Stimulated activated CD4-positive, alpha-beta T cell treated with anti-CD3 and anti-CD28 coated beads, TNF-alpha, amount 100 ng/mL, for 1 hour (primary cell): Measurements from ENCODE around the gene RSPH10B2.
"Not testable (repeated sequence)": the region's sequence is repeated elsewhere in the genome, so short reads cannot be mapped to it uniquely, and the experiment has no call there.

Experiments
- DNase-seq, 3 donors: peaks; one replicate each; pipeline ENCODE4 v3.0.0-alpha.2; 2020; ENCODE audit warnings: low read depth in 3 of 3, low spot score in 1 of 3

The RSPH10B2 gene

GRCh38 chr7:6781581-6781980, 27.7 kb downstream of the RSPH10B2 start:
- not testable (repeated sequence) for DNase-seq

DNA sequence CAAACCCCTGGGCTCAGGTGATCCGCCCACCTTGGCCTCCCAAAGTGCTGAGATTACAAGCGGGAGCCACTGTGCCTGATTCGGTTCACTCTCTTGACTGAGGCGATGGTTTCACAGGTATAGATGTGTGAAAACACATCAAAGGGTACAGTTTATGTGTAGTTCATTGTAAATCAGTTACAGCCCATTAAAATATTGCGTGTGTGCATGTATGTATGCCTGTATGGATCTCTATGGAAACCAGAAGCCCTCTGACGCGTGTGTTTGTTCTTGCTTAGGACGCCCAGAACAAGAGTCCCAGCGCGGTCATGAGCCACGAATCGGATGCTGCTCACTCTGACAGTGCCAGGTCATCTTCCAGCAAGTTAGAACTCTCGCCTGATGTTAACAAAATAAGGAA, 35.5 kb downstream of the RSPH10B2 start:
- DNase-seq, result not testable (repeated sequence)

- DNase-seq, result not testable (repeated sequence)
Measured at GRCh38 chr7:6792113-6792872, 38.4 kb downstream of the RSPH10B2 start.

GRCh38 chr7:6794276-6794675, 40.4 kb downstream of the RSPH10B2 start:
- not testable (repeated sequence) for DNase-seq

DNA sequence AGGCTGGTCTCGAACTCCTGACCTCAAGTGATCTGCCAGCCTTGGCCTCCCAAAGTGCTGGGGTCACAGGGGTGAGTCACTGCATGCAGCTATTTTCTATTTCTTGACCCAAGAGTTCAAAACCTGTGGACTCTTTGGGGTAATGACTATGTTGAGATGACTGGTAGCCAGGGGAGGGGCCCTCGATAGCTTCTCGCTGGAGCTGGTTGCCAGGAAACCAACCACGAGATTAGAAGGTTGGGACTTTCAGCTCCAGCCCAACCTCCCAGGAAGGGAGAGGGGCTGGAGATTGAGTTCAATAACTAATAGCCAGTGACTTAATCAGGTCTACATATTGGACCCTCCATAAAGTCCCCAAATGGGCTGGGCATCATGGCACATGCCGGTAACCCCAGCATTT, 43.3 kb downstream of the RSPH10B2 start:
- not testable (repeated sequence) for DNase-seq

DNA sequence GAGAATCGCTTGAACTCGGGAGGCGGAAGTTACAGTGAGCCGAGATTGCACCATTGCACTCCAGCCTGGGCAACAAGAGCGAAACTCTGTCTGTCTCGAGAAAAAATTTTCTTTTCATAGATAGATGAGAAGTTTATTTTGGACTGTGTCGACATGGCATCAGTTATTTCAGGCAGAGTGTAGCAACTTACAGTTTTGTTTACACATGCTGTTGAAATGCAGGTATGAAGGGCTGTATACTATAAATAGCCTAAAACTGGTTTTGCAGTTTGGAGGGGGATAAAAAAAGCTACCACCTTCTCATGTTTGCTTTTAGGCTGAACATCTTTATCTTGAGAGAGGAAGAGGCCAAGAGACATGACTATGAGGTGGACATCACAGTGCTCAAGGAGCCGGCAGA, 44.1 kb downstream of the RSPH10B2 start:
- not testable (repeated sequence) for DNase-seq

GRCh38 chr7:6799887-6800286, 46.0 kb downstream of the RSPH10B2 start:
- DNase-seq, result not testable (repeated sequence)

DNA sequence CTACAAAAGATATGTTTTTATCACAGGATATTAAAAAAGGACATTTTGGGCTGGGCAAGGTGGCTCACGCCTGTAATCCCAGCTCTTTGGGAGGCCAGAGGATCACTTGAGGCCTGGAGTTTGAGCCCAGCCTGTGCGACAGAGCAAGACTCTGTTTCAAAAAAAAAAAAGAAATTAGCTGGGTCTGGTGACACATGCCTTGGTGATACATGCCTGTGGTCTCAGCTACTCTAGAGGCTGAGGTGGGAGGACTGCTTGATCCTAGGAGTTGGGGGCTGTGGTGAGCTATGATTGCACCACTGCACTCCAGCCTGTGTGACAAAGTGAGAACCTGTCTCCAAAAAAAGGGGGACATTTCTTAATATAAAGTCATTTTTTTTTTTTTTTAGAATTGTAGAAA, 46.4 kb downstream of the RSPH10B2 start:
- DNase-seq, result not testable (repeated sequence)

GRCh38 chr7:6807393-6807918, 53.6 kb downstream of the RSPH10B2 start:
- not testable (repeated sequence) for DNase-seq

DNA sequence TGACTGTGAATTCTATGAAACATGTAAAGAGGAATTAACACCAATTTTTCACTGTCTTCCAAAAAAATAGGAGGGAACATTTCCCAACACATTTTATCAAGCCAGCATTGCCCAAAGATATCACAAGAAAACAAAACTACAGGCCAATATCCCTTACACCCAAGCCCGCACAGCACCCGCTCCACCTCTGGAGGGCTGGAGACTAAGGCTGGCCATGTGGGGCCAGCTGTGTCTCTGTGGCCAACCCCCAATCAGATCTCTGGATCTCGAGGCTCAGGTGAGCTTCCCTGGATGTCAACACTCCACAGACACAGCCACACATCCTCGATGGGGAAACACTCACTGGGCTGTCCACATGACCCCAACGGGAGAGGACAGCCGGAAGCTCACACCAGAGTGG, 54.1 kb downstream of the RSPH10B2 start:
- DNase-seq, result not testable (repeated sequence)

- not testable (repeated sequence) for DNase-seq
Measured at GRCh38 chr7:6813011-6813410, 59.1 kb downstream of the RSPH10B2 start.

DNA sequence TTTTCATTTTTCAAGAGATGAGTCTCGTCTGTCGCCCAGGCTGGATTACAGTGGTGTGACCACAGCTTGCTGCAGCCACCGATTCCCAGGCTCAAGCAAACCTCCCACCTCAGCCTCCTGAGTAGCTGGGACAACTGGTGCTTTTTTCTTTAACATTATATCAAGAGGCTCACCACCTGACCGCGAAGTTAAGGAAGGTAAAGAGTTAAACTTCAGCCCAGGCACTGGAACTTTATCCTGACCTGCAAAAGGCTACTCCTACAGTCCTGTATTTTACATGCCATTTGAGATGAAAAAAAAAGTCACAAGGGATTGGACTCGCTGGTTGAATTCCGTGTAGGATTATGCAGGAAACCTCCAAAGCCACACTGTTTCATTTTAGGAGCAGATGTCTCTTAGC, 61.6 kb downstream of the RSPH10B2 start:
- not testable (repeated sequence) for DNase-seq

GRCh38 chr7:6821622-6822021, 67.7 kb downstream of the RSPH10B2 start:
- DNase-seq, result not testable (repeated sequence)

DNA sequence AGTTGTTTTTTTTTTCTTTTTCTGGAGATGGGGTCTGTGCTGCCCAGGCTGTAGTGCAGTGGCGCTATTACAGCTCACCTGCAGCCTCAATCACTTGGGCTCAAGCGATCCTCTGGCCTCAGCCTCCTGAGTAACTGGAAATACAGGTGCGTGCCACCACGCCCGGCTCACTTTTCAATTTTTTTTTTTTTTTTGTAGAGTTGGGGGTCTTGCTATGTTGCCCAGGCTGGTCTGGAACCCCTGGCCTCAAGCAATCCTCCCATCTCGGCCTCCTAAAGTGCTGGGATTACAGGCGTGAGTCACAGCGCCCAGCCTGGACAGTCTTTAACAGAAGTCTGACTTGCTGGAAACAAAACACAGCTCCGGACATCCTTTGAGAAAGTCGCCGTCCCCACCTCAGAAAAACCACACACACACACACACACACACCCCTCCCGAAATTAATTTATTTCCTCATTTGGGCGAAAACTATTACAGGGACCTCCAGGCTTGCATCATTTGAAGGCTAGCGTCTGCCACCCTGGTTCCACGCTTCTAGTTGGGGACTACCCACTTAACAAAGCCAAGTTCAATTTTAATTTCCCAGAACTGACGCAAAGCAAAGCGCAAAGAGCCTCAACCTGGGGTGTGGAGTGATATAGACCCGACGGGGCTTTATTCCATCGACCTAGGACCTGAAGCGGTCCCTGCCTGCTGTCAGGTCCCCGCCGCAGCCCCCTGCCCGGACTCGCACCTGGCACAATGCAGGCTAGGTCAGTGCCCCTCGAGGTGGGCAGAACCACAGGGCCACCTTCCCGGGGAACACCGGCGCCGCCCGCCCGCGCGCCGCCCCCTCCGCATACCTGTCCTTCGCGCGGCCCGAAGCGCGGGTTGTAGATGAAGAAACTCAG, 71.6 kb downstream of the RSPH10B2 start:
- not testable (repeated sequence) for DNase-seq

DNA sequence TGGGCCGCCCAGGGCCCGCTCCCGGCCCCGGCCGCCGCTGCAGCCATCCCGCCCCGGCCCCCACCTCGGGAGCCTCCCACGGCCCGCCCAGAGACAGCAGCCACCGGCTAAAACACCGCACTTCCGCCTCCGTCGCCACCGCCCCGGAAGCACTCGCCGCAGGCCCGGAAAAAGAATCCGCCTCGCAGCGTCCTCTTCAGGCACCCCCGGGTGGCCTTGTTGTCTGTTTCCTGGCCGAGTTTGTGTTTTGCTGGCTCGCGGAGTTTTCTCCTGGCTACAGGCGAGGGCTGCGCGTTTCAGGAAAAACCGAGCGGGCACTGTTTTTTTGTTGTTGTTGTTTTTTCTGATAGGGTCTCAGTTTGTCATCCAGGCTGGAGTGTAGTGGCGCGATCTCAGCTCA, 72.2 kb downstream of the RSPH10B2 start, which contains the start of gene CCZ1B:
TSS of gene CCZ1B (minus strand) at position 125 of the 400 bp plus-strand sequence. CDS start at position 47, 78 bp downstream.
- peak; percentile 62 to 67 (median 67) for DNase-seq

DNA sequence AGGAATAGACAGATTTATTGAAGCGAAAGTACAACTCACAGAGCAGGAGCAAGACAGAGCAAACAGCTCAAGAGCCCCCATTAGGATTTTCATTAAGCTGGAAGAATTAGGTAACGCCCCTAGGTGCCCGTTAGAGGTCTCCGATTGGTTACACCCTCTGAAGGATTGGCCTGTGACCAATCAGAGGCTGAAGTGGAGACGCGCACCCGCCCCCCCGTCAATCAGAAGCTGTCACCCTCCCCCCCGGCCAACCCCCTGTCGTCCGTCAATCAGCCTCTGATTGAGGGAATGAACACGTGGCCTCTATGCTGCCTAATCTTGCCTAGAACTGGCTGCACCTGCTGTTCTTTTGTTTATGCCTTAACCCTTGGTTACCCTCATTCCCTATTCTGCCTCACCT, 73.3 kb downstream of the RSPH10B2 start:
- DNase-seq, result not testable (repeated sequence)

GRCh38 chr7:6829616-6830015, 75.7 kb downstream of the RSPH10B2 start:
- not testable (repeated sequence) for DNase-seq

DNA sequence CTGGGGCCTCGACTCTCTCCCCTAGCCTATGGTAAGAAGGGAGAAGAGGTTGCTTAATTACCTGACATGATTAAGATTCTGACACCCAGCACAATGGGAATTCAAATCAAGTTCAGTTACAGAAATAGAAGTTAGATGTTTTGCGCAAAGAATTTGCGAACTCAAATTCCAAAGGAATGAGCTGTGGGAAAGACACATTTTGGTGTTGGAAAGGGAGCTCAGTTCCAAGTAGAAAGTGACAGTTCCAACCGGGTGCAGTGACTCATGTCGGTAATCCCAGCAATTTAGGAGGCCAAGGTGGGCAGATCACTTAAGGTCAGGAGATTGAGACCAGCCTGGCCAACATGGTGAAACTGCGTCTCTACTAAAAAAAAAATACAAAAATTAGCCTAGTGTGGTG, 76.1 kb downstream of the RSPH10B2 start:
- DNase-seq, result not testable (repeated sequence)

DNA sequence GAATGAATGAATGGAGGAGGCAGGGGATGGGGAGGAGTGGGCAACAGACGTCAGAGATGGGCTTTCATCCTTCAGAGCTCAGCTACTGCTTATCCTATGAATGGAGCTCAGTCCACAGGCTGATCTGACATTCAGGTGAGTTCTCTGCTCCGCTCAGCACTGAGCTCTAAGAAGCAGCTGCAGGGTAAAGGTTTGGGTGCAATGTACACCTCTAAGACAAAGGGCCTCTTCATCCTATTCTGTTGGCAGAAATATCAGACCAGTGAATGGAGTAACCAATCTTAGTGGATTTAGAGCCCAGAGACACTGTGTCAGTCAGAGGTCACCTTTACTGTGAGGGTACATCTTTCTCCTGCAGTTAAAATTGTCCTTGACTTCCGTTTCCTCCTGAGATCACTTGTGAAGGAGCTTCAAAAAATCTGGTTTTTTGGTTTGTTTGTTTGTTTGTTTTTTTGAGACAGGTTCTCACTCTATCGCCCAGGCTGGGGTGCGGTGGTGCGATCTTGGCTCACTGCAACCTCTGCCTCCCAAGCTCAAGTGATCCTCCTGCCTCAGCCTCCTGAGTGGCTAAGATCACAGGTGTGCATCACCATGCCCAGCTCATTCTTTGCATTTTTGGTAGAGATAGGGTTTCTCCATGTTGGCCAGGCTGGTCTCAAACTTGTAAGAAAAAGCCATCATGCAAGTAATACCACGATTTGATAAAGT, 77.3 kb downstream of the RSPH10B2 start:
- no peak for DNase-seq

DNA sequence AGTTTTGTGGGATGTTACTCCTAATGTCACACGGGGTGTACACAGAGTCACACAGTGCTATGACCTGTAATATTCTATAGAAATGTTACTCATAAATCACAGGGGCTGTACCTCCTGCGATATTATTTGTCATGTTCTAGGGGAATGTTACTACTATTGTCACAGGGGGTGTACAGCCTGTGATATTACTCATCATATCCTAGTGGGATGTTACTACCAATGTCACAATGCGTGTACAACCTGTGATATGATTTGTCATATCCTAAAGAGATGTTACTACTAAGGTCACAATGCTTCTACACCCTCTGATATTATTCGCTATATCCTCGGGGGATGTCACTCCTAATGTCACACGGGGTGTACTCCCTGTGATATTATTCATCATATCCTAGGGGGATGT, 79.7 kb downstream of the RSPH10B2 start:
- no peak for DNase-seq

DNA sequence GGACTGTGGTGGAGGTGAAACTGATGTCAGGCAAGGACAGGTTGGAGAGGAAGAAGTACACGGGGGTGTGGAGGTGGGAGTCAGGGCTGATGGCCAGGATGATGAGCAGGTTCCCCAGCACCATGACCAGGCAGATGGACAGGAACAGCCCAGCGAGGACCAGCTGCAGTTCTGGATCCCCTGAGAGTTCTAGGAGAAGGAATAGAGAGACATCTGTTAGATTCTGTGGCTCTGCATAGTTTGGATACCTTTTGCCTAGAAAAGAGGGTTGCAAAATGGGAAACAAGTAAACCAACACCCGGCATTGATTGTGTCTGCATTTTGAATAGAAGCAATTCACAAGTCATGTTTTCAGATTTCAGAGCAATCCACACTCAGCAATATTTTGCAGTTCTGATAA, 81.6 kb downstream of the RSPH10B2 start:
- not testable (repeated sequence) for DNase-seq
